ENCODE results near the gene CDC25B. TPM values are rescaled to one million over a fixed set of nuclear protein-coding genes. Genes with fewer than 3 reads are reported as not detected.

CDC25B gene
- total and polyA plus RNA-seq, 2 of the 8 experiments (the other 6 are each of a cell fraction or from before 2014, with no cell fraction given) = 21.7 to 31.2 TPM

DNA sequence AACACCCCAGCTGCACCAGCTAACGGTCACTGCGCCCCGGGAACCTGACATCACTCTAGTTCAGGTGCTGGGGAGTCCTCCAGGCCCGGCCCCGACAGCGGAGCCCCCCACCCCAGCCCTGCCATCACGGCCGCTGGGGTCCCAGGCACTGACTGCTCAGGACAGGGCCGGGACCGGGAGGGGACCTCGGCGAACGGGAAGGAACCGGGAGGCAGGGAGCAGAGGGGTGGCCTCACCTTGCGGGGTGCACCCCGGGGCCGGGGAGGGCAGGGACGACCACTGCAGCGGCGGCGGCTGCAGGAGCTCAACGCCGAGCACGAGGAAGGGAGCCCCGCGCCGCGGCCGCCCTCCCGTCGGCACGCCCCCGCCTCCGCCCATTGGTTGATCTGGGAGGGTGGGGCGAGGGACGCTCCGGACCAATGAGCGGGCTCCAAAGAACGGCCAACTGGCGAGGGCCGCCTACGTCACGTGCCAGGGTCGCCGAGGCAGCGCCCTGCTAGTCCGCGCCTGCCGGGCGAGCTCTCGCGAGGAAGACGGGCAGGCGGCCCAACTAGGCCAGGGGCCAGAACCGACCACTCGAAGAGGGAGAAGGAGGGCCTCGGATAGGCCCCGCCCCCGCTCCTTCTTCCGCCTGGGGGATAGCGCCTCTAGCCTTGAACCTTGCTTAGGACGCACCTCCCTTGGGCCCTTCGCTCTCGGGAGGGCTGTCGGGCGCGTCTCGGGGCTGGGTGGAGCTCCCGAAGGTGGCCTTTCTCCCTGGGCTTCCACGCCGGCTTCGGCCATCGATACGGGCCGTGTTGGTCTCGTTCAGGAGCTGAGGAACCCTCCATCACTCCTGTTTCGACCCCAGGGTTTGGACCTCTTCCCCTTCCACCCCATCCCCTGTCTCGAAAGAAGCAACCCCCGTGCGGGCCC lies 28.4 kb upstream of the CDC25B start, which contains the start of gene ADISSP (continued):
- TF ChIP-seq, protein P1, sequence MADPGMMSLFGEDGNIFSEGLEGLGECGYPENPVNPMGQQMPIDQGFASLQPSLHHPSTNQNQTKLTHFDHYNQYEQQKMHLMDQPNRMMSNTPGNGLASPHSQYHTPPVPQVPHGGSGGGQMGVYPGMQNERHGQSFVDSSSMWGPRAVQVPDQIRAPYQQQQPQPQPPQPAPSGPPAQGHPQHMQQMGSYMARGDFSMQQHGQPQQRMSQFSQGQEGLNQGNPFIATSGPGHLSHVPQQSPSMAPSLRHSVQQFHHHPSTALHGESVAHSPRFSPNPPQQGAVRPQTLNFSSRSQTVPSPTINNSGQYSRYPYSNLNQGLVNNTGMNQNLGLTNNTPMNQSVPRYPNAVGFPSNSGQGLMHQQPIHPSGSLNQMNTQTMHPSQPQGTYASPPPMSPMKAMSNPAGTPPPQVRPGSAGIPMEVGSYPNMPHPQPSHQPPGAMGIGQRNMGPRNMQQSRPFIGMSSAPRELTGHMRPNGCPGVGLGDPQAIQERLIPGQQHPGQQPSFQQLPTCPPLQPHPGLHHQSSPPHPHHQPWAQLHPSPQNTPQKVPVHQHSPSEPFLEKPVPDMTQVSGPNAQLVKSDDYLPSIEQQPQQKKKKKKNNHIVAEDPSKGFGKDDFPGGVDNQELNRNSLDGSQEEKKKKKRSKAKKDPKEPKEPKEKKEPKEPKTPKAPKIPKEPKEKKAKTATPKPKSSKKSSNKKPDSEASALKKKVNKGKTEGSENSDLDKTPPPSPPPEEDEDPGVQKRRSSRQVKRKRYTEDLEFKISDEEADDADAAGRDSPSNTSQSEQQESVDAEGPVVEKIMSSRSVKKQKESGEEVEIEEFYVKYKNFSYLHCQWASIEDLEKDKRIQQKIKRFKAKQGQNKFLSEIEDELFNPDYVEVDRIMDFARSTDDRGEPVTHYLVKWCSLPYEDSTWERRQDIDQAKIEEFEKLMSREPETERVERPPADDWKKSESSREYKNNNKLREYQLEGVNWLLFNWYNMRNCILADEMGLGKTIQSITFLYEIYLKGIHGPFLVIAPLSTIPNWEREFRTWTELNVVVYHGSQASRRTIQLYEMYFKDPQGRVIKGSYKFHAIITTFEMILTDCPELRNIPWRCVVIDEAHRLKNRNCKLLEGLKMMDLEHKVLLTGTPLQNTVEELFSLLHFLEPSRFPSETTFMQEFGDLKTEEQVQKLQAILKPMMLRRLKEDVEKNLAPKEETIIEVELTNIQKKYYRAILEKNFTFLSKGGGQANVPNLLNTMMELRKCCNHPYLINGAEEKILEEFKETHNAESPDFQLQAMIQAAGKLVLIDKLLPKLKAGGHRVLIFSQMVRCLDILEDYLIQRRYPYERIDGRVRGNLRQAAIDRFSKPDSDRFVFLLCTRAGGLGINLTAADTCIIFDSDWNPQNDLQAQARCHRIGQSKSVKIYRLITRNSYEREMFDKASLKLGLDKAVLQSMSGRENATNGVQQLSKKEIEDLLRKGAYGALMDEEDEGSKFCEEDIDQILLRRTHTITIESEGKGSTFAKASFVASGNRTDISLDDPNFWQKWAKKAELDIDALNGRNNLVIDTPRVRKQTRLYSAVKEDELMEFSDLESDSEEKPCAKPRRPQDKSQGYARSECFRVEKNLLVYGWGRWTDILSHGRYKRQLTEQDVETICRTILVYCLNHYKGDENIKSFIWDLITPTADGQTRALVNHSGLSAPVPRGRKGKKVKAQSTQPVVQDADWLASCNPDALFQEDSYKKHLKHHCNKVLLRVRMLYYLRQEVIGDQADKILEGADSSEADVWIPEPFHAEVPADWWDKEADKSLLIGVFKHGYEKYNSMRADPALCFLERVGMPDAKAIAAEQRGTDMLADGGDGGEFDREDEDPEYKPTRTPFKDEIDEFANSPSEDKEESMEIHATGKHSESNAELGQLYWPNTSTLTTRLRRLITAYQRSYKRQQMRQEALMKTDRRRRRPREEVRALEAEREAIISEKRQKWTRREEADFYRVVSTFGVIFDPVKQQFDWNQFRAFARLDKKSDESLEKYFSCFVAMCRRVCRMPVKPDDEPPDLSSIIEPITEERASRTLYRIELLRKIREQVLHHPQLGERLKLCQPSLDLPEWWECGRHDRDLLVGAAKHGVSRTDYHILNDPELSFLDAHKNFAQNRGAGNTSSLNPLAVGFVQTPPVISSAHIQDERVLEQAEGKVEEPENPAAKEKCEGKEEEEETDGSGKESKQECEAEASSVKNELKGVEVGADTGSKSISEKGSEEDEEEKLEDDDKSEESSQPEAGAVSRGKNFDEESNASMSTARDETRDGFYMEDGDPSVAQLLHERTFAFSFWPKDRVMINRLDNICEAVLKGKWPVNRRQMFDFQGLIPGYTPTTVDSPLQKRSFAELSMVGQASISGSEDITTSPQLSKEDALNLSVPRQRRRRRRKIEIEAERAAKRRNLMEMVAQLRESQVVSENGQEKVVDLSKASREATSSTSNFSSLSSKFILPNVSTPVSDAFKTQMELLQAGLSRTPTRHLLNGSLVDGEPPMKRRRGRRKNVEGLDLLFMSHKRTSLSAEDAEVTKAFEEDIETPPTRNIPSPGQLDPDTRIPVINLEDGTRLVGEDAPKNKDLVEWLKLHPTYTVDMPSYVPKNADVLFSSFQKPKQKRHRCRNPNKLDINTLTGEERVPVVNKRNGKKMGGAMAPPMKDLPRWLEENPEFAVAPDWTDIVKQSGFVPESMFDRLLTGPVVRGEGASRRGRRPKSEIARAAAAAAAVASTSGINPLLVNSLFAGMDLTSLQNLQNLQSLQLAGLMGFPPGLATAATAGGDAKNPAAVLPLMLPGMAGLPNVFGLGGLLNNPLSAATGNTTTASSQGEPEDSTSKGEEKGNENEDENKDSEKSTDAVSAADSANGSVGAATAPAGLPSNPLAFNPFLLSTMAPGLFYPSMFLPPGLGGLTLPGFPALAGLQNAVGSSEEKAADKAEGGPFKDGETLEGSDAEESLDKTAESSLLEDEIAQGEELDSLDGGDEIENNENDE (IDR thresholded peaks at IDR 0.05; ENCODE audit: insufficient replicate concordance, low read length) = no peak
- TF ChIP-seq, protein P2, sequence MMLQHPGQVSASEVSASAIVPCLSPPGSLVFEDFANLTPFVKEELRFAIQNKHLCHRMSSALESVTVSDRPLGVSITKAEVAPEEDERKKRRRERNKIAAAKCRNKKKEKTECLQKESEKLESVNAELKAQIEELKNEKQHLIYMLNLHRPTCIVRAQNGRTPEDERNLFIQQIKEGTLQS (IDR thresholded peaks at IDR 0.05; ENCODE audit: insufficient read depth, low read depth, low read length) = peak; percentile 64; the same call in 1 of the 2 replicates
- TF ChIP-seq NANOG (IDR thresholded peaks at IDR 0.05; ENCODE audit: insufficient read depth, low read depth, low read length, poor library complexity, severe bottlenecking) (no peak), SP1 (IDR thresholded peaks at IDR 0.05; ENCODE audit: low read depth, low read length) (no peak; the same call in 1 of the 2 replicates), POLR2AphosphoS5 (IDR thresholded peaks at IDR 0.05; ENCODE audit: low read depth, low read length) (peak; percentile 30), SAP30 (IDR thresholded peaks at IDR 0.05; ENCODE audit: insufficient read depth, insufficient replicate concordance, low read length) (no peak)
- TF ChIP-seq, protein P3, sequence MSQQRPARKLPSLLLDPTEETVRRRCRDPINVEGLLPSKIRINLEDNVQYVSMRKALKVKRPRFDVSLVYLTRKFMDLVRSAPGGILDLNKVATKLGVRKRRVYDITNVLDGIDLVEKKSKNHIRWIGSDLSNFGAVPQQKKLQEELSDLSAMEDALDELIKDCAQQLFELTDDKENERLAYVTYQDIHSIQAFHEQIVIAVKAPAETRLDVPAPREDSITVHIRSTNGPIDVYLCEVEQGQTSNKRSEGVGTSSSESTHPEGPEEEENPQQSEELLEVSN (IDR thresholded peaks at IDR 0.05) = peak; percentile 75

Data from H1 (cell line).